Liver (tissue), 9 donors: ENCODE measurements around the gene PTPRN2. TPM values are rescaled to one million over a fixed set of nuclear protein-coding genes. Genes with fewer than 3 reads are reported as not detected.

Source experiments
- DNase-seq: peaks from one replicate; pipeline ENCODE4 v3.0.0-alpha.2; 2017; ENCODE audit warnings: low spot score
- H3K27ac ChIP-seq, 2 donors: one replicate each; pipeline ENCODE4 v1.7.0; 2013; ENCODE audit warnings: inconsistent platforms in 2 of 2, low read length in 2 of 2, control low read depth in 1 of 2, low read depth in 1 of 2, mild to moderate bottlenecking in 1 of 2
- H3K27me3 ChIP-seq, 4 donors: one replicate each; pipeline versions ENCODE4 v1.6.1 to v1.7.0; 2013; ENCODE audit warnings: low read length in 3 of 4, inconsistent platforms in 1 of 4, mild to moderate bottlenecking in 1 of 4, moderate library complexity in 1 of 4; ENCODE audit not compliant: control insufficient read depth in 4 of 4, insufficient read depth in 4 of 4
- H3K36me3 ChIP-seq, 4 donors: one replicate each; pipeline versions ENCODE4 v1.6.1 to v1.7.0; 2013; ENCODE audit warnings: low read length in 3 of 4, mild to moderate bottlenecking in 3 of 4, low read depth in 1 of 4, moderate library complexity in 1 of 4; ENCODE audit not compliant: control insufficient read depth in 4 of 4, insufficient read depth in 3 of 4
- H3K4me1 ChIP-seq, 4 donors: one replicate each; pipeline versions ENCODE4 v1.6.1 to v1.7.0; 2013; ENCODE audit warnings: low read length in 3 of 4, mild to moderate bottlenecking in 3 of 4, moderate library complexity in 1 of 4; ENCODE audit not compliant: control insufficient read depth in 4 of 4, insufficient read depth in 4 of 4
- H3K4me3 ChIP-seq, 3 donors: one replicate each; pipeline versions ENCODE4 v1.6.1 to v1.7.0; 2013; ENCODE audit warnings: low read length in 3 of 3, control low read depth in 1 of 3, low read depth in 1 of 3, mild to moderate bottlenecking in 1 of 3
- H3K9ac ChIP-seq, 2 donors: one replicate each; pipeline ENCODE4 v1.7.0; 2013; ENCODE audit warnings: low read length in 2 of 2, mild to moderate bottlenecking in 2 of 2, moderate library complexity in 2 of 2, control low read depth in 1 of 2, low read depth in 1 of 2
- H3K9me3 ChIP-seq, 4 donors: one replicate each; pipeline versions ENCODE4 v1.6.1 to v1.7.0; 2013; ENCODE audit warnings: low read length in 3 of 4; ENCODE audit not compliant: control insufficient read depth in 4 of 4
- CTCF ChIP-seq: fragments of 150-350 bp; IDR thresholded peaks from 2 replicates; pipeline ENCODE4 v1.5.1; 2017; ENCODE audit warnings: improper control_type of control experiment, low read depth, low read length; ENCODE audit not compliant: missing input control
- EGR1 ChIP-seq, 2 donors: IDR thresholded peaks; 2 replicates each; pipeline ENCODE4 v1.6.1; 2016 to 2018; ENCODE audit warnings: antibody characterized with exemption in 2 of 2, low read depth in 2 of 2
- FOXA1 ChIP-seq: IDR thresholded peaks from 2 replicates; pipeline ENCODE4 v1.6.1; 2016; ENCODE audit warnings: antibody characterized with exemption
- FOXA2 ChIP-seq: IDR thresholded peaks from 2 replicates; pipeline ENCODE4 v1.6.1; 2016; ENCODE audit warnings: antibody characterized with exemption
- GABPA ChIP-seq, 2 donors: IDR thresholded peaks in 1 of 2; conservative IDR thresholded peaks in 1 of 2; 2 replicates each; pipeline ENCODE4 v1.6.1; 2016; ENCODE audit warnings: antibody characterized with exemption in 2 of 2, mild to moderate bottlenecking in 1 of 2, moderate library complexity in 1 of 2
- HNF4A ChIP-seq, 2 donors: conservative IDR thresholded peaks; 2 replicates each; pipeline ENCODE4 v1.6.1; 2016; ENCODE audit warnings: antibody characterized with exemption in 2 of 2, mild to moderate bottlenecking in 2 of 2
- HNF4G ChIP-seq: IDR thresholded peaks from 2 replicates; pipeline ENCODE4 v1.6.1; 2016; ENCODE audit warnings: antibody characterized with exemption
- JUND ChIP-seq, 2 donors: IDR thresholded peaks; 2 replicates each; pipeline ENCODE4 v1.6.1; 2016; ENCODE audit warnings: antibody characterized with exemption in 2 of 2
- NR2F2 ChIP-seq: IDR thresholded peaks from 2 replicates; pipeline ENCODE4 v1.6.1; 2016; ENCODE audit warnings: antibody characterized with exemption
- TAF1 ChIP-seq: conservative IDR thresholded peaks from 2 replicates; pipeline ENCODE4 v1.6.1; 2016; ENCODE audit warnings: antibody characterized with exemption, mild to moderate bottlenecking
- YY1 ChIP-seq: IDR thresholded peaks from 2 replicates; pipeline ENCODE4 v1.6.1; 2016; ENCODE audit warnings: antibody characterized with exemption, mild to moderate bottlenecking
- WGBS: extraction: QIAGEN DNeasy Blood & Tissue Kit; methylation state at CpG from one replicate; pipeline ENCODE4 v1.1.7; 2013; 5-methylcytosine and 5-hydroxymethylcytosine counted together
- polyA plus RNA-seq, 2 donors: library from polyadenylated mRNA; stranded (reverse) in 1 of 2; unstranded in 1 of 2; fragments of 200-250 nt in 1 of 2; fragments of >200 nt in 1 of 2; fragmentation: Nextera tagmentation in 1 of 2; extraction: Ambion mirVana in 1 of 2; gene quantifications; one replicate each; pipeline versions ENCODE4 v1.2.1 to v1.2.3, GENCODE V29; 2013 to 2015
- total RNA-seq, 2 donors: library from RNA; depleted of rRNA; stranded (reverse); fragments of >200 nt; gene quantifications; one replicate each; pipeline ENCODE4 v1.2.3, GENCODE V29; 2014
- TF ChIP-seq, protein P1 (sequence below): IDR thresholded peaks from 2 replicates; pipeline ENCODE4 v1.6.1; 2016; ENCODE audit warnings: antibody characterized with exemption
- TF ChIP-seq, protein P2 (sequence below): IDR thresholded peaks from 2 replicates; pipeline ENCODE4 v1.6.1; 2016; ENCODE audit warnings: antibody characterized with exemption, mild to moderate bottlenecking
- TF ChIP-seq, protein P3 (sequence below): IDR thresholded peaks from 2 replicates; pipeline ENCODE4 v1.6.1; 2016; ENCODE audit warnings: antibody characterized with exemption
- TF ChIP-seq, protein P4 (sequence below): IDR thresholded peaks from 2 replicates; pipeline ENCODE4 v1.6.1; 2016; ENCODE audit warnings: antibody characterized with exemption
- donor health status: healthy.
- donor health status: healthy.
- donor health status: healthy.
- donor health status: healthy.
- donor health status: healthy.

PTPRN2 gene
- total and polyA plus RNA-seq, 4 donors: 0.75 to 1.9 (median 1.1) TPM

- H3K27ac ChIP-seq: no peak overlapping the region
- H3K9me3 ChIP-seq: no peaks in the 10 kb centered on the region
- no peaks in the 10 kb centered on the region for H3K27me3 ChIP-seq
- no peak overlapping the region for H3K4me3 ChIP-seq
- H3K9ac ChIP-seq: no peak overlapping the region
- TF ChIP-seq NR2F2 (no peak), CTCF (no peak), YY1 (no peak), EGR1 (IDR thresholded peaks at IDR 0.05; ENCODE audit: low read depth in 2 of 2) (no peak), FOXA2 (no peak), GABPA (IDR thresholded peaks at IDR 0.05 in 1 of 2, conservative IDR thresholded peaks at IDR 0.05 in 1 of 2) (no peak), TAF1 (no peak), HNF4A (conservative IDR thresholded peaks at IDR 0.05) (no peak), FOXA1 (no peak), JUND (IDR thresholded peaks at IDR 0.05) (no peak)
- TF ChIP-seq, protein P1, sequence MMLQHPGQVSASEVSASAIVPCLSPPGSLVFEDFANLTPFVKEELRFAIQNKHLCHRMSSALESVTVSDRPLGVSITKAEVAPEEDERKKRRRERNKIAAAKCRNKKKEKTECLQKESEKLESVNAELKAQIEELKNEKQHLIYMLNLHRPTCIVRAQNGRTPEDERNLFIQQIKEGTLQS: no peak
- TF ChIP-seq, protein P2, sequence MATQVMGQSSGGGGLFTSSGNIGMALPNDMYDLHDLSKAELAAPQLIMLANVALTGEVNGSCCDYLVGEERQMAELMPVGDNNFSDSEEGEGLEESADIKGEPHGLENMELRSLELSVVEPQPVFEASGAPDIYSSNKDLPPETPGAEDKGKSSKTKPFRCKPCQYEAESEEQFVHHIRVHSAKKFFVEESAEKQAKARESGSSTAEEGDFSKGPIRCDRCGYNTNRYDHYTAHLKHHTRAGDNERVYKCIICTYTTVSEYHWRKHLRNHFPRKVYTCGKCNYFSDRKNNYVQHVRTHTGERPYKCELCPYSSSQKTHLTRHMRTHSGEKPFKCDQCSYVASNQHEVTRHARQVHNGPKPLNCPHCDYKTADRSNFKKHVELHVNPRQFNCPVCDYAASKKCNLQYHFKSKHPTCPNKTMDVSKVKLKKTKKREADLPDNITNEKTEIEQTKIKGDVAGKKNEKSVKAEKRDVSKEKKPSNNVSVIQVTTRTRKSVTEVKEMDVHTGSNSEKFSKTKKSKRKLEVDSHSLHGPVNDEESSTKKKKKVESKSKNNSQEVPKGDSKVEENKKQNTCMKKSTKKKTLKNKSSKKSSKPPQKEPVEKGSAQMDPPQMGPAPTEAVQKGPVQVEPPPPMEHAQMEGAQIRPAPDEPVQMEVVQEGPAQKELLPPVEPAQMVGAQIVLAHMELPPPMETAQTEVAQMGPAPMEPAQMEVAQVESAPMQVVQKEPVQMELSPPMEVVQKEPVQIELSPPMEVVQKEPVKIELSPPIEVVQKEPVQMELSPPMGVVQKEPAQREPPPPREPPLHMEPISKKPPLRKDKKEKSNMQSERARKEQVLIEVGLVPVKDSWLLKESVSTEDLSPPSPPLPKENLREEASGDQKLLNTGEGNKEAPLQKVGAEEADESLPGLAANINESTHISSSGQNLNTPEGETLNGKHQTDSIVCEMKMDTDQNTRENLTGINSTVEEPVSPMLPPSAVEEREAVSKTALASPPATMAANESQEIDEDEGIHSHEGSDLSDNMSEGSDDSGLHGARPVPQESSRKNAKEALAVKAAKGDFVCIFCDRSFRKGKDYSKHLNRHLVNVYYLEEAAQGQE: no peak
- TF ChIP-seq, protein P3, sequence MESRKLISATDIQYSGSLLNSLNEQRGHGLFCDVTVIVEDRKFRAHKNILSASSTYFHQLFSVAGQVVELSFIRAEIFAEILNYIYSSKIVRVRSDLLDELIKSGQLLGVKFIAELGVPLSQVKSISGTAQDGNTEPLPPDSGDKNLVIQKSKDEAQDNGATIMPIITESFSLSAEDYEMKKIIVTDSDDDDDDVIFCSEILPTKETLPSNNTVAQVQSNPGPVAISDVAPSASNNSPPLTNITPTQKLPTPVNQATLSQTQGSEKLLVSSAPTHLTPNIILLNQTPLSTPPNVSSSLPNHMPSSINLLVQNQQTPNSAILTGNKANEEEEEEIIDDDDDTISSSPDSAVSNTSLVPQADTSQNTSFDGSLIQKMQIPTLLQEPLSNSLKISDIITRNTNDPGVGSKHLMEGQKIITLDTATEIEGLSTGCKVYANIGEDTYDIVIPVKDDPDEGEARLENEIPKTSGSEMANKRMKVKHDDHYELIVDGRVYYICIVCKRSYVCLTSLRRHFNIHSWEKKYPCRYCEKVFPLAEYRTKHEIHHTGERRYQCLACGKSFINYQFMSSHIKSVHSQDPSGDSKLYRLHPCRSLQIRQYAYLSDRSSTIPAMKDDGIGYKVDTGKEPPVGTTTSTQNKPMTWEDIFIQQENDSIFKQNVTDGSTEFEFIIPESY: no peak
- no peaks in the 10 kb centered on the region for H3K36me3 ChIP-seq
- no peak for DNase-seq
- WGBS: 96% methylated on average over 23 of the region's 23 CpGs
- H3K4me1 ChIP-seq: no peaks in the 10 kb centered on the region
These were observed 1040.0 kb downstream of the PTPRN2 start for GRCh38 chr7:157547611-157548010.

- TF ChIP-seq HNF4G (no peak), CTCF (no peak), FOXA1 (no peak)
- TF ChIP-seq, protein P3: no peak
- TF ChIP-seq, protein P4, sequence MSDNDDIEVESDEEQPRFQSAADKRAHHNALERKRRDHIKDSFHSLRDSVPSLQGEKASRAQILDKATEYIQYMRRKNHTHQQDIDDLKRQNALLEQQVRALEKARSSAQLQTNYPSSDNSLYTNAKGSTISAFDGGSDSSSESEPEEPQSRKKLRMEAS: no peak
- TF ChIP-seq, protein P2: no peak
- no peaks in the 10 kb centered on the region for H3K36me3 ChIP-seq
- no peak overlapping the region for H3K4me3 ChIP-seq
- no peak overlapping the region for H3K9ac ChIP-seq
- H3K27me3 ChIP-seq: no peaks in the 10 kb centered on the region
- 80% methylated on average over 7 of the region's 7 CpGs for WGBS
- DNase-seq: no peak
- no peaks in the 10 kb centered on the region for H3K4me1 ChIP-seq
- H3K9me3 ChIP-seq: no peaks in the 10 kb centered on the region
- H3K27ac ChIP-seq: no peak overlapping the region
These were observed 1040.5 kb downstream of the PTPRN2 start for GRCh38 chr7:157547102-157547501.
